ENCODE data around the gene CGB2. TPM values are rescaled to one million over a fixed set of nuclear protein-coding genes. Genes with fewer than 3 reads are reported as not detected.
"Not testable (repeated sequence)": the region's sequence is repeated elsewhere in the genome, so short reads cannot be mapped to it uniquely, and the experiment has no call there.

CGB2 gene
- total RNA-seq, 2 donors from 2014 or later = not detected

DNA sequence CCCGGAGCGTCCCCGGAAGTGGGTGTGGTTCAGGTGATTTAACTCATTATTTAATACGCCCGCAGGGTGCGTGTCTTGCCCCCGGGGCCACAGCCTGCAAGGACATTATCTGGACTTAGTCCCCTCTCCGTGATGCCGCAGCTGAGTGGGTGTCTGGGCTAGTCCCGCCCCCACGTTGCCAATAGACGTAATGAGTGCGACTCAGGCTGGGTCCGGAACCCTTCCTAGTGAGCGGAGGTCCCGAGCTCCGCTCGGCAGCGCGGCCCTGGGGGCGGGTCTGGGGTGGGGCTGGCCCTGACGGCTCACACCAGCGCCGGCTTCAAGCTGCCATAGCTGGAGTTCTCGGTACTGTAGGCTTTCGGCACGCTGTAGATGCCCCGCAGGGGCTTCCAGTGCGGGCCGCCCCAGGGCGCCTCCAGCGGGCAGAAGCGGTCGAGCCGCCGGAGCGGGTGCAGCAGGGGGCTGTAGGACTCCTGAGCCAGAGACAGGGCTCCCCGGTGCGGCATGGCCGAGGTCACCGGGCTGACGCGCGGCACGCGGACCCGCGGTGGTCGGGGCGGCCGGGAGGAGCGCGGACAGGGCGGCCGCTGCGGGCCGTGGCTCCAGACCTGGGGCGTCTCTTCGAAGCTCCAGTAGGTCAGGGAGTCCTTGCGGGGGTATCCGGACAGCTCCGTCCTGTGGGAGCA lies 13.9 kb upstream of the CGB2 start:
- TF ChIP-seq, protein P1, sequence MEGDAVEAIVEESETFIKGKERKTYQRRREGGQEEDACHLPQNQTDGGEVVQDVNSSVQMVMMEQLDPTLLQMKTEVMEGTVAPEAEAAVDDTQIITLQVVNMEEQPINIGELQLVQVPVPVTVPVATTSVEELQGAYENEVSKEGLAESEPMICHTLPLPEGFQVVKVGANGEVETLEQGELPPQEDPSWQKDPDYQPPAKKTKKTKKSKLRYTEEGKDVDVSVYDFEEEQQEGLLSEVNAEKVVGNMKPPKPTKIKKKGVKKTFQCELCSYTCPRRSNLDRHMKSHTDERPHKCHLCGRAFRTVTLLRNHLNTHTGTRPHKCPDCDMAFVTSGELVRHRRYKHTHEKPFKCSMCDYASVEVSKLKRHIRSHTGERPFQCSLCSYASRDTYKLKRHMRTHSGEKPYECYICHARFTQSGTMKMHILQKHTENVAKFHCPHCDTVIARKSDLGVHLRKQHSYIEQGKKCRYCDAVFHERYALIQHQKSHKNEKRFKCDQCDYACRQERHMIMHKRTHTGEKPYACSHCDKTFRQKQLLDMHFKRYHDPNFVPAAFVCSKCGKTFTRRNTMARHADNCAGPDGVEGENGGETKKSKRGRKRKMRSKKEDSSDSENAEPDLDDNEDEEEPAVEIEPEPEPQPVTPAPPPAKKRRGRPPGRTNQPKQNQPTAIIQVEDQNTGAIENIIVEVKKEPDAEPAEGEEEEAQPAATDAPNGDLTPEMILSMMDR (IDR thresholded peaks at IDR 0.05) = peak; percentile 30
- H3K4me1 ChIP-seq = peaks cover 7% of the 10 kb centered on the region
- peak; percentile 43 for DNase-seq
- H3K27ac ChIP-seq = no peak overlapping the region
- no peaks in the 10 kb centered on the region for H3K9me3 ChIP-seq
- peak overlapping the region; percentile 31 for H3K4me3 ChIP-seq
- peak overlapping the region; percentile 34 to 46 for H3K9ac ChIP-seq (ENCODE audit: low read depth in 2 of 2, low read length in 2 of 2)
- intact Hi-C loops (cut with DNase I) = no loop called here
- peaks cover 4% of the 10 kb centered on the region for H3K27me3 ChIP-seq
- no peaks in the 10 kb centered on the region for H3K36me3 ChIP-seq

- intact Hi-C loops (cut with DNase I); H3K4me1 ChIP-seq; H3K27ac ChIP-seq; H3K27me3 ChIP-seq; H3K36me3 ChIP-seq; H3K9me3 ChIP-seq: not testable (repeated sequence)
- peak overlapping the region; percentile 46 to 56 for H3K9ac ChIP-seq (ENCODE audit: low read depth in 2 of 2, low read length in 2 of 2)
- H3K4me3 ChIP-seq = peak overlapping the region; percentile 31
- peak; percentile 32 for DNase-seq
Measured at GRCh38 chr19:49018388-49019241, 13.1 kb upstream of the CGB2 start.

DNA sequence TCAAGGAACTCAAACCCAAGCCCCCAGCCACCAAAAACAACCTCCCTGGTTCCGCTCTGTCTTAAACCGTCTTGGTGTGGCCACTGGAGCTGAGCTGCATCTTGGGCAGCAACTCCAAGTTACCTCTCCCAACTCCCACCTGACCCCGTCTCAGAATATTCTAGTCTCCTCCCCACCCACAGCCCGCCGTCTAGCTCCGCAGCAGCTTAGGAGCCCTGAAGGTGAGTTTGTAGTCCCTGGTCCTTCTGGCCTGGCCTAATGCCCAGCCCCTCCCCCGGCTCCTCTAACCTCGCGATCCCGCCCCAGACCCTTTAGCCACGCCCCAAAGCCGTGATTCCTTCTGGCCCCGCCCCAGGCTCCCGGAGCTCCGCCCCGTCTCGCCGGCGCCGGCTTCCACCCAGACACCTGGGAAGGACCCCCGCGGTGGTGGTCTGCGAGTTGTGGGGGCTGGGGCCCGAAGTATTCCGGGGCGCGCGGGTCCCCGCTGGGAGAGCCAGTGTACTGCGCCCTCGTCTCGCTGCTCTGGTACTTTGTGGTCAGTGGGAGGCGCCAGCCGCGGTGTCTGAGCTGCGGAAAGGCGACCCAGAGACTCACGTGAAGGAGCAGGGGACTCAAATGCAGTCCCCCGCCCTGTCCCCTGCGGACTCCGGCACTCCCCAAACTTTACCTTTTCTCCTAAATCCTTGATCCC lies 12.3 kb upstream of the CGB2 start:
- Histone ChIP-seq H3K9me3 (no peaks in the 10 kb centered on the region), H3K27ac (no peak overlapping the region), H3K4me1 (peaks cover 7% of the 10 kb centered on the region), H3K4me3 (peak overlapping the region; percentile 31), H3K9ac (ENCODE audit: low read depth in 2 of 2, low read length in 2 of 2) (peak overlapping the region in 1 of 2 donors; percentile 56), H3K36me3 (no peaks in the 10 kb centered on the region), H3K27me3 (peaks cover 4% of the 10 kb centered on the region)
- TF ChIP-seq, protein P1 (IDR thresholded peaks at IDR 0.05) = no peak
- peak; percentile 92 for DNase-seq
- intact Hi-C loops (cut with DNase I) = no loop called here

DNA sequence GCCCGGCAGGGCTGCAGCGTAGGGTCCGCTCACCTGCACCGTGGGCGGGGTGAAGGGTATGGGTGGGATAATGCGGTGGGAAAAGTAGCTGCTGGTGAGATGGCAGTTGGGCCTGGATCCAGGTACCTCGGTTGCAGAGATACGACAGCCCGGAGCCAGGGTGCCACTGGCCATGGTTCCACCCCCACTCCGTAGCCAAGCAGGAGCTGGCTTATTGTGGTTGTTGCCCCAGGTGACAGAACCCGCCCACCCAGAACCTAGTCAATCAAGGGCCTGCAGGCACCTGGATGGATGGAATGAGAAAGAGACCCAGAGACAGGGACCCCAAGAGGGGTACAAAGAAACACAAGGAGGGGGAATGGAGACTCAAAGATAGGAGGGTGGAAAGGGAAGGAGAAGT lies 11.3 kb upstream of the CGB2 start:
- intact Hi-C loops (cut with DNase I) = no loop called here
- TF ChIP-seq, protein P1 (IDR thresholded peaks at IDR 0.05) = no peak

GRCh38 chr19:49020931-49021895 lies 10.5 kb upstream of the CGB2 start:
- TF ChIP-seq, protein P1 (IDR thresholded peaks at IDR 0.05) = no peak
- Histone ChIP-seq H3K36me3 (no peaks in the 10 kb centered on the region), H3K4me3 (no peak overlapping the region), H3K9ac (ENCODE audit: low read depth in 2 of 2, low read length in 2 of 2) (no peak overlapping the region), H3K27ac (no peak overlapping the region), H3K27me3 (peaks cover 4% of the 10 kb centered on the region), H3K4me1 (peaks cover 7% of the 10 kb centered on the region), H3K9me3 (no peaks in the 10 kb centered on the region)
- no peak for DNase-seq
- intact Hi-C loops (cut with DNase I) = no loop called here

More for the DNA sequence above, 11.3 kb upstream of the CGB2 start:
- no peak for DNase-seq
- Histone ChIP-seq H3K9me3 (no peaks in the 10 kb centered on the region), H3K36me3 (no peaks in the 10 kb centered on the region), H3K27ac (no peak overlapping the region), H3K4me3 (no peak overlapping the region), H3K27me3 (peaks cover 4% of the 10 kb centered on the region), H3K9ac (ENCODE audit: low read depth in 2 of 2, low read length in 2 of 2) (no peak overlapping the region), H3K4me1 (peaks cover 7% of the 10 kb centered on the region)
